Natural killer cell (primary cell): ENCODE data around the gene TTC28. TPM values are rescaled to one million over a fixed set of nuclear protein-coding genes. Genes with fewer than 3 reads are reported as not detected.

Experiments used
- ATAC-seq, 3 donors: fragments of 150-1000 bp in 2 of 3; fragments of 200-7000 bp in 1 of 3; cut with Tn5 transposase; 1 replicate in 1 of 3; 2 replicates in 2 of 3; pipeline ENCODE4 v1.10.0; 2021; ENCODE audit warnings: mild to moderate bottlenecking in 2 of 3, moderate library complexity in 2 of 3
- DNase-seq, 2 donors: peaks; one replicate each; pipeline versions ENCODE4 v3.0.0 to v3.0.0-alpha.2; 2013 to 2021; ENCODE audit warnings: mixed read lengths in 1 of 2
- H3K27ac ChIP-seq: one replicate; pipeline ENCODE4 v1.5.1; 2013; ENCODE audit warnings: mild to moderate bottlenecking, low read length
- H3K27me3 ChIP-seq: one replicate; pipeline ENCODE4 v1.6.1; 2013; ENCODE audit warnings: low read length; ENCODE audit not compliant: control insufficient read depth, insufficient read depth
- H3K36me3 ChIP-seq: one replicate; pipeline ENCODE4 v1.6.1; 2013; ENCODE audit warnings: low read length; ENCODE audit not compliant: control insufficient read depth, insufficient read depth
- H3K4me1 ChIP-seq: one replicate; pipeline ENCODE4 v1.6.1; 2013; ENCODE audit warnings: low read length; ENCODE audit not compliant: control insufficient read depth, insufficient read depth
- H3K4me3 ChIP-seq: one replicate; pipeline ENCODE4 v1.5.1; 2013; ENCODE audit warnings: low read length
- H3K9me3 ChIP-seq: one replicate; pipeline ENCODE4 v1.6.1; 2013; ENCODE audit warnings: low read length; ENCODE audit not compliant: control insufficient read depth, insufficient read depth
- H3K27ac Mint-ChIP-seq, 2 donors: one replicate each; pipeline ENCODE4 v1.8.0; 2022; ENCODE audit warnings: mild to moderate bottlenecking in 2 of 2, mixed read lengths in 2 of 2, moderate library complexity in 1 of 2
- H3K27me3 Mint-ChIP-seq, 2 donors: one replicate each; pipeline ENCODE4 v1.8.0; 2022; ENCODE audit warnings: low read depth in 2 of 2, mixed read lengths in 2 of 2
- H3K36me3 Mint-ChIP-seq: one replicate; pipeline ENCODE4 v1.8.0; 2022; ENCODE audit warnings: mixed read lengths
- H3K4me1 Mint-ChIP-seq, 2 donors: one replicate each; pipeline ENCODE4 v1.8.0; 2022; ENCODE audit warnings: mixed read lengths in 2 of 2
- H3K4me3 Mint-ChIP-seq: one replicate; pipeline ENCODE4 v1.8.0; 2022; ENCODE audit warnings: mild to moderate bottlenecking, moderate library complexity, mixed read lengths
- H3K9me3 Mint-ChIP-seq, 2 donors: one replicate each; pipeline ENCODE4 v1.8.0; 2022; ENCODE audit warnings: mixed read lengths in 2 of 2
- CTCF ChIP-seq: fragments of 200-600 bp; IDR thresholded peaks from one replicate; pipeline ENCODE4 v1.8.0; 2022; ENCODE audit warnings: antibody characterized with exemption
- WGBS: methylation state at CpG from one replicate; pipeline ENCODE4 v1.1.7; 2013; ENCODE audit warnings: missing lambda C conversion rate; ENCODE audit not compliant: insufficient coverage; 5-methylcytosine and 5-hydroxymethylcytosine counted together
- intact Hi-C: fragments of 100-400 bp; cut with micrococcal nuclease; formaldehyde crosslinking; loops from one replicate; pipeline ENCODE4 v1.14.2; 2022
- total RNA-seq, 4 donors: library from RNA; stranded (reverse); fragments of 120-200 nt in 1 of 4; gene quantifications; one replicate each; pipeline versions ENCODE4 v1.2.3 to v1.2.4, GENCODE V29; 2013 to 2022

TTC28 gene
- total RNA-seq, 3 donors from 2014 or later (not counting 1 experiment from before 2014, with no cell fraction given) = 4.1 to 10.0 (median 8.6) TPM

- Histone ChIP-seq H3K9me3 (no peaks in the 10 kb centered on the region), H3K4me1 (no peaks in the 10 kb centered on the region), H3K4me3 (no peak overlapping the region), H3K36me3 (no peaks in the 10 kb centered on the region), H3K27me3 (no peaks in the 10 kb centered on the region), H3K27ac (no peak overlapping the region)
- no peak for TF ChIP-seq CTCF
- Mint-ChIP-seq H3K36me3 (no peaks in the 10 kb centered on the region), H3K4me3 (no peak overlapping the region), H3K27me3 (peaks cover 10 to 17% of the 10 kb centered on the region in 2 donors), H3K27ac (no peak overlapping the region), H3K9me3 (no peaks in the 10 kb centered on the region), H3K4me1 (no peaks in the 10 kb centered on the region)
- DNase-seq (no peak), ATAC-seq (no peak)
- intact Hi-C loops = no loop called here
Measured at GRCh38 chr22:28341001-28341400, 338.6 kb downstream of the TTC28 start.

- DNase-seq (no peak), ATAC-seq (no peak)
- Mint-ChIP-seq H3K27me3 (peaks cover 2 to 15% of the 10 kb centered on the region in 2 donors), H3K9me3 (no peaks in the 10 kb centered on the region), H3K4me3 (no peak overlapping the region), H3K36me3 (no peaks in the 10 kb centered on the region), H3K27ac (no peak overlapping the region), H3K4me1 (no peaks in the 10 kb centered on the region)
- no peaks in the 10 kb centered on the region for H3K4me1 ChIP-seq
- H3K9me3 ChIP-seq = no peaks in the 10 kb centered on the region
- WGBS = 83% methylated on average over 1 of the region's 1 CpG
- no peak for TF ChIP-seq CTCF
- no peaks in the 10 kb centered on the region for H3K36me3 ChIP-seq
- no peak overlapping the region for H3K4me3 ChIP-seq
- H3K27me3 ChIP-seq = no peaks in the 10 kb centered on the region
- intact Hi-C loops = no loop called here
- no peak overlapping the region for H3K27ac ChIP-seq
Measured at GRCh38 chr22:28333088-28333487, 346.6 kb downstream of the TTC28 start.

GRCh38 chr22:28332410-28332809 is 347.2 kb downstream of the TTC28 start:
- Histone ChIP-seq H3K4me3 (no peak overlapping the region), H3K27me3 (no peaks in the 10 kb centered on the region), H3K36me3 (no peaks in the 10 kb centered on the region), H3K4me1 (no peaks in the 10 kb centered on the region), H3K9me3 (no peaks in the 10 kb centered on the region), H3K27ac (no peak overlapping the region)
- no peak overlapping the region for H3K27ac Mint-ChIP-seq
- no peaks in the 10 kb centered on the region for H3K36me3 Mint-ChIP-seq
- peaks cover 2 to 15% of the 10 kb centered on the region in 2 donors for H3K27me3 Mint-ChIP-seq
- DNase-seq = no peak
- H3K9me3 Mint-ChIP-seq = no peaks in the 10 kb centered on the region
- no CpG with 5 or more reads among the region's 1 CpG for WGBS
- no peak for TF ChIP-seq CTCF
- ATAC-seq = no peak
- intact Hi-C loops = no loop called here
- no peak overlapping the region for H3K4me3 Mint-ChIP-seq
- H3K4me1 Mint-ChIP-seq = no peaks in the 10 kb centered on the region

- no peaks in the 10 kb centered on the region for H3K4me1 Mint-ChIP-seq
- ATAC-seq (no peak), DNase-seq (no peak)
- no peak overlapping the region for H3K4me3 ChIP-seq
- no peaks in the 10 kb centered on the region for H3K9me3 Mint-ChIP-seq
- peaks cover 2 to 12% of the 10 kb centered on the region in 2 donors for H3K27me3 Mint-ChIP-seq
- H3K9me3 ChIP-seq = no peaks in the 10 kb centered on the region
- H3K4me3 Mint-ChIP-seq = no peak overlapping the region
- no peaks in the 10 kb centered on the region for H3K36me3 ChIP-seq
- no peaks in the 10 kb centered on the region for H3K4me1 ChIP-seq
- TF ChIP-seq CTCF = no peak
- H3K27me3 ChIP-seq = no peaks in the 10 kb centered on the region
- intact Hi-C loops = no loop called here
- H3K36me3 Mint-ChIP-seq = no peaks in the 10 kb centered on the region
- H3K27ac ChIP-seq = no peak overlapping the region
- no peak overlapping the region for H3K27ac Mint-ChIP-seq
Measured at GRCh38 chr22:28331695-28332094, 347.9 kb downstream of the TTC28 start.
